ENCODE measurements around the gene LDLRAD3.

The LDLRAD3 gene

GRCh38 chr11:36048496-36049247, 104.8 kb downstream of the LDLRAD3 start:
- no peak overlapping the region for H3K4me3 Mint-ChIP-seq
- no peak for ATAC-seq
- DNase-seq (ENCODE audit: low spot score in 2 of 2) = no peak
- H3K4me1 Mint-ChIP-seq = no peaks in the 10 kb centered on the region
- H3K36me3 Mint-ChIP-seq = no peaks in the 10 kb centered on the region
- peaks cover 4% of the 10 kb centered on the region for H3K9me3 Mint-ChIP-seq
- no peak overlapping the region for H3K27ac Mint-ChIP-seq

- ATAC-seq (peak; percentile 11), DNase-seq (ENCODE audit: low spot score in 2 of 2) (no peak)
- Mint-ChIP-seq H3K36me3 (no peaks in the 10 kb centered on the region), H3K9me3 (peaks cover 5% of the 10 kb centered on the region), H3K4me1 (no peaks in the 10 kb centered on the region), H3K27ac (no peak overlapping the region), H3K4me3 (no peak overlapping the region)
These were observed 107.6 kb downstream of the LDLRAD3 start for GRCh38 chr11:36051235-36052144.

GRCh38 chr11:36053281-36053680, 109.4 kb downstream of the LDLRAD3 start:
- Mint-ChIP-seq H3K9me3 (peaks cover 5% of the 10 kb centered on the region), H3K27ac (no peak overlapping the region), H3K36me3 (no peaks in the 10 kb centered on the region), H3K4me3 (no peak overlapping the region), H3K4me1 (no peaks in the 10 kb centered on the region)
- DNase-seq (ENCODE audit: low spot score in 2 of 2) (no peak), ATAC-seq (no peak)

GRCh38 chr11:36053862-36054261, 110.0 kb downstream of the LDLRAD3 start:
- Mint-ChIP-seq H3K9me3 (peaks cover 5% of the 10 kb centered on the region), H3K36me3 (no peaks in the 10 kb centered on the region), H3K27ac (no peak overlapping the region), H3K4me1 (no peaks in the 10 kb centered on the region), H3K4me3 (no peak overlapping the region)
- DNase-seq (ENCODE audit: low spot score in 2 of 2) (no peak), ATAC-seq (no peak)

GRCh38 chr11:36054628-36055027, 110.8 kb downstream of the LDLRAD3 start:
- H3K4me3 Mint-ChIP-seq = no peak overlapping the region
- H3K4me1 Mint-ChIP-seq = no peaks in the 10 kb centered on the region
- peaks cover 7% of the 10 kb centered on the region for H3K9me3 Mint-ChIP-seq
- no peak overlapping the region for H3K27ac Mint-ChIP-seq
- ATAC-seq = no peak
- no peak for DNase-seq (ENCODE audit: low spot score in 2 of 2)
- no peaks in the 10 kb centered on the region for H3K36me3 Mint-ChIP-seq

- Mint-ChIP-seq H3K36me3 (no peaks in the 10 kb centered on the region), H3K4me1 (no peaks in the 10 kb centered on the region), H3K27ac (no peak overlapping the region), H3K9me3 (peaks cover 9% of the 10 kb centered on the region), H3K4me3 (no peak overlapping the region)
- ATAC-seq (no peak), DNase-seq (ENCODE audit: low spot score in 2 of 2) (no peak)
These were observed 112.4 kb downstream of the LDLRAD3 start for GRCh38 chr11:36056160-36056751.

- Mint-ChIP-seq H3K9me3 (peaks cover 9% of the 10 kb centered on the region), H3K36me3 (no peaks in the 10 kb centered on the region), H3K27ac (no peak overlapping the region), H3K4me1 (no peaks in the 10 kb centered on the region), H3K4me3 (no peak overlapping the region)
- DNase-seq (ENCODE audit: low spot score in 2 of 2) = no peak
- no peak for ATAC-seq
These were observed 113.6 kb downstream of the LDLRAD3 start for GRCh38 chr11:36057379-36058042.

GRCh38 chr11:36059660-36060059, 115.8 kb downstream of the LDLRAD3 start:
- no peak overlapping the region for H3K27ac Mint-ChIP-seq
- no peaks in the 10 kb centered on the region for H3K4me1 Mint-ChIP-seq
- no peak overlapping the region for H3K4me3 Mint-ChIP-seq
- no peak for DNase-seq (ENCODE audit: low spot score in 2 of 2)
- H3K36me3 Mint-ChIP-seq = no peaks in the 10 kb centered on the region
- H3K9me3 Mint-ChIP-seq = peaks cover 6% of the 10 kb centered on the region
- no peak for ATAC-seq

- H3K27ac Mint-ChIP-seq = no peak overlapping the region
- H3K4me1 Mint-ChIP-seq = no peaks in the 10 kb centered on the region
- DNase-seq (ENCODE audit: low spot score in 2 of 2) (no peak), ATAC-seq (no peak)
- H3K4me3 Mint-ChIP-seq = no peak overlapping the region
- H3K36me3 Mint-ChIP-seq = no peaks in the 10 kb centered on the region
- H3K9me3 Mint-ChIP-seq = peaks cover 3% of the 10 kb centered on the region
These were observed 117.1 kb downstream of the LDLRAD3 start for GRCh38 chr11:36060926-36061325.

GRCh38 chr11:36061471-36061870, 117.6 kb downstream of the LDLRAD3 start:
- H3K4me1 Mint-ChIP-seq = no peaks in the 10 kb centered on the region
- H3K27ac Mint-ChIP-seq = no peak overlapping the region
- no peak overlapping the region for H3K4me3 Mint-ChIP-seq
- ATAC-seq = no peak
- DNase-seq (ENCODE audit: low spot score in 2 of 2) = no peak
- no peaks in the 10 kb centered on the region for H3K36me3 Mint-ChIP-seq
- H3K9me3 Mint-ChIP-seq = peaks cover 3% of the 10 kb centered on the region

GRCh38 chr11:36062796-36063365, 119.0 kb downstream of the LDLRAD3 start:
- Mint-ChIP-seq H3K9me3 (peaks cover 7% of the 10 kb centered on the region), H3K4me3 (no peak overlapping the region), H3K36me3 (no peaks in the 10 kb centered on the region), H3K27ac (no peak overlapping the region), H3K4me1 (no peaks in the 10 kb centered on the region)
- ATAC-seq = no peak
- no peak for DNase-seq (ENCODE audit: low spot score in 2 of 2)

- H3K36me3 Mint-ChIP-seq = no peaks in the 10 kb centered on the region
- DNase-seq (ENCODE audit: low spot score in 2 of 2) (no peak), ATAC-seq (no peak)
- H3K4me1 Mint-ChIP-seq = no peaks in the 10 kb centered on the region
- H3K27ac Mint-ChIP-seq = no peak overlapping the region
- no peak overlapping the region for H3K4me3 Mint-ChIP-seq
- H3K9me3 Mint-ChIP-seq = peaks cover 3% of the 10 kb centered on the region
These were observed 121.6 kb downstream of the LDLRAD3 start for GRCh38 chr11:36065436-36065835.

- Mint-ChIP-seq H3K4me1 (no peaks in the 10 kb centered on the region), H3K36me3 (no peaks in the 10 kb centered on the region), H3K27ac (no peak overlapping the region), H3K4me3 (no peak overlapping the region), H3K9me3 (peaks cover 3% of the 10 kb centered on the region)
- ATAC-seq = no peak
- no peak for DNase-seq (ENCODE audit: low spot score in 2 of 2)
These were observed 123.0 kb downstream of the LDLRAD3 start for GRCh38 chr11:36066891-36067290.

GRCh38 chr11:36069576-36070212, 125.8 kb downstream of the LDLRAD3 start:
- Mint-ChIP-seq H3K36me3 (no peaks in the 10 kb centered on the region), H3K9me3 (peaks cover 3% of the 10 kb centered on the region), H3K4me3 (no peak overlapping the region), H3K27ac (no peak overlapping the region), H3K4me1 (no peaks in the 10 kb centered on the region)
- DNase-seq (ENCODE audit: low spot score in 2 of 2) (no peak), ATAC-seq (no peak)

Measured in stimulated activated effector memory CD8-positive, alpha-beta T cell treated with anti-CD3 and anti-CD28 coated beads, Interleukin-12 subunit alpha, Interleukin-12 subunit beta, amount 100 ng/mL, for 72 hours (primary cell).